Measurements from ENCODE around the gene AGTPBP1.
"Not testable (repeated sequence)": the region's sequence is repeated elsewhere in the genome, so short reads cannot be mapped to it uniquely, and the experiment has no call there.

The AGTPBP1 gene

GRCh38 chr9:85719411-85719810, 22.3 kb downstream of the AGTPBP1 start:
- not testable (repeated sequence) for DNase-seq (ENCODE audit: low spot score)

- DNase-seq (ENCODE audit: low spot score) = not testable (repeated sequence)
Observed at GRCh38 chr9:85717818-85718217, 23.9 kb downstream of the AGTPBP1 start.

- DNase-seq (ENCODE audit: low spot score) = no peak
Observed at GRCh38 chr9:85717220-85717619, 24.5 kb downstream of the AGTPBP1 start.

- DNase-seq (ENCODE audit: low spot score) = no peak
Observed at GRCh38 chr9:85716031-85716877, 25.5 kb downstream of the AGTPBP1 start.

- DNase-seq (ENCODE audit: low spot score) = no peak
Observed at GRCh38 chr9:85715587-85715986, 26.2 kb downstream of the AGTPBP1 start.

GRCh38 chr9:85713897-85714296, 27.9 kb downstream of the AGTPBP1 start:
- no peak for DNase-seq (ENCODE audit: low spot score)

- DNase-seq (ENCODE audit: low spot score) = no peak
Observed at GRCh38 chr9:85704744-85705143, 37.0 kb downstream of the AGTPBP1 start.

GRCh38 chr9:85703398-85703797, 38.4 kb downstream of the AGTPBP1 start:
- no peak for DNase-seq (ENCODE audit: low spot score)

- DNase-seq (ENCODE audit: low spot score) = no peak
Observed at GRCh38 chr9:85702726-85703289, 38.9 kb downstream of the AGTPBP1 start.

GRCh38 chr9:85702191-85702590, 39.6 kb downstream of the AGTPBP1 start:
- no peak for DNase-seq (ENCODE audit: low spot score)

GRCh38 chr9:85700330-85700729, 41.4 kb downstream of the AGTPBP1 start:
- DNase-seq (ENCODE audit: low spot score) = no peak

GRCh38 chr9:85688361-85688760, 53.4 kb downstream of the AGTPBP1 start:
- no peak for DNase-seq (ENCODE audit: low spot score)

- no peak for DNase-seq (ENCODE audit: low spot score)
Observed at GRCh38 chr9:85685081-85685480, 56.7 kb downstream of the AGTPBP1 start.

GRCh38 chr9:85676790-85677189, 65.0 kb downstream of the AGTPBP1 start:
- DNase-seq (ENCODE audit: low spot score) = no peak

GRCh38 chr9:85667374-85667773, 74.4 kb downstream of the AGTPBP1 start:
- no peak for DNase-seq (ENCODE audit: low spot score)

- DNase-seq (ENCODE audit: low spot score) = no peak
Observed at GRCh38 chr9:85666086-85666485, 75.7 kb downstream of the AGTPBP1 start.

GRCh38 chr9:85662573-85662972, 79.2 kb downstream of the AGTPBP1 start:
- no peak for DNase-seq (ENCODE audit: low spot score)

- DNase-seq (ENCODE audit: low spot score) = no peak
Observed at GRCh38 chr9:85658716-85659115, 83.0 kb downstream of the AGTPBP1 start.

GRCh38 chr9:85653153-85653552, 88.6 kb downstream of the AGTPBP1 start:
- no peak for DNase-seq (ENCODE audit: low spot score)

- no peak for DNase-seq (ENCODE audit: low spot score)
Observed at GRCh38 chr9:85647571-85647970, 94.2 kb downstream of the AGTPBP1 start.

- no peak for DNase-seq (ENCODE audit: low spot score)
Observed at GRCh38 chr9:85645909-85646627, 95.7 kb downstream of the AGTPBP1 start.

GRCh38 chr9:85640425-85640824, 101.3 kb downstream of the AGTPBP1 start:
- DNase-seq (ENCODE audit: low spot score) = no peak

GRCh38 chr9:85639675-85640186, 102.0 kb downstream of the AGTPBP1 start:
- DNase-seq (ENCODE audit: low spot score) = no peak
